Adrenal gland (tissue), 12 donors: ENCODE results near the gene EFNA5. TPM values are rescaled to one million over a fixed set of nuclear protein-coding genes. Genes with fewer than 3 reads are reported as not detected.

Experiments used
- DNase-seq, 7 donors: peaks; one replicate each; pipeline ENCODE4 v3.0.0-alpha.2; 2019 to 2020
- H3K27ac ChIP-seq, 5 donors: fragments of 200-600 bp; sonication (generic) in 4 of 5; 1 replicate in 3 of 5; 2 replicates in 2 of 5; pipeline versions ENCODE4 v1.5.1 to v1.8.0; 2016 to 2020; ENCODE audit warnings: mild to moderate bottlenecking in 1 of 5
- H3K27me3 ChIP-seq: fragments of 200-600 bp; 2 replicates; pipeline ENCODE4 v1.8.0; 2021
- H3K36me3 ChIP-seq, 2 donors: fragments of 200-600 bp; replicated peaks in 1 of 2; 1 replicate in 1 of 2; 2 replicates in 1 of 2; pipeline versions ENCODE4 v1.5.1 to v1.8.0; 2018 to 2022
- H3K4me1 ChIP-seq, 2 donors: fragments of 200-600 bp; replicated peaks in 1 of 2; 1 replicate in 1 of 2; 2 replicates in 1 of 2; pipeline versions ENCODE4 v1.5.1 to v1.8.0; 2018 to 2021
- H3K4me3 ChIP-seq, 4 donors: fragments of 200-600 bp; sonication (generic) in 3 of 4; one replicate each; pipeline ENCODE4 v1.5.1; 2016 to 2018
- H3K9me3 ChIP-seq, 3 donors: fragments of 200-600 bp; sonication (generic) in 1 of 3; replicated peaks in 1 of 3; 1 replicate in 2 of 3; 2 replicates in 1 of 3; pipeline versions ENCODE4 v1.5.1 to v1.8.0; 2016 to 2021
- CTCF ChIP-seq, 6 experiments: fragments of 450-650 bp in 4 of 6; fragments of 200-600 bp in 2 of 6; sonication (generic) in 1 of 6; IDR thresholded peaks; 1 replicate in 5 of 6; 2 replicates in 1 of 6; pipeline versions ENCODE4 v1.5.1 to v1.8.0; 2016 to 2021; ENCODE audit warnings: antibody characterized with exemption in 6 of 6, mild to moderate bottlenecking in 2 of 6, moderate library complexity in 1 of 6
- POLR2A ChIP-seq, 2 donors: fragments of 450-650 bp; IDR thresholded peaks; one replicate each; pipeline ENCODE4 v1.6.1; 2017; ENCODE audit warnings: antibody characterized with exemption in 2 of 2, mild to moderate bottlenecking in 2 of 2, moderate library complexity in 1 of 2
- WGBS, 4 donors: extraction: QIAGEN DNeasy Blood & Tissue Kit in 2 of 4; methylation state at CpG; one replicate each; pipeline versions ENCODE4 v1.1.5 to v1.1.7; 2013 to 2017; 5-methylcytosine and 5-hydroxymethylcytosine counted together
- intact Hi-C, 2 donors: fragments of 100-400 bp; cut with DNase I; formaldehyde crosslinking; loops; one replicate each; pipeline versions ENCODE4 v1.14.1 to v1.15.0; 2022 to 2023
- polyA plus RNA-seq, 3 donors: library from polyadenylated mRNA; stranded (reverse); fragments of 200-250 nt in 2 of 3; fragments of 350-450 nt in 1 of 3; fragmentation: Illumina TruSeq in 1 of 3; extraction: RNeasy Lipid Tissue Mini Kit (QIAGEN cat#74804) in 1 of 3; gene quantifications; one replicate each; pipeline ENCODE4 v1.2.3, GENCODE V29; 2013 to 2014
- total RNA-seq, 9 donors: library from RNA; depleted of rRNA in 4 of 9; stranded (reverse); fragments of >200 nt in 4 of 9; fragments of 120-200 nt in 1 of 9; fragmentation: NEBNext Ultra II Directional in 1 of 9; extraction: Animal tissue kit (Norgen Biotek cat#: 25700) in 1 of 9; gene quantifications; one replicate each; pipeline versions ENCODE4 v1.1.0 to v1.2.4, GENCODE V29; 2013 to 2023
- donor health status: healthy with polysubstance abuse.
- donor health status: Bipolar disorder and iron deficiency.
- donor health status: DM: yes; HTN: yes; CAD: no.
- donor health status: DM: no; HTN: no; CAD: no.
- donor health status: DM: no; HTN: no; CAD: no.
- donor health status: DM: yes; HTN: yes; CAD: no.

The EFNA5 gene
- total and polyA plus RNA-seq, 12 donors = 0.06 to 11.8 (median 1.6) TPM

- intact Hi-C loops = no loop called here
- WGBS, 4 donors = 84 to 95% (median 94%) methylated on average over 4 of the region's 4 CpGs
- no peak overlapping the region for H3K27ac ChIP-seq
- no peaks in the 10 kb centered on the region for H3K9me3 ChIP-seq
- no peak for DNase-seq
- no peak overlapping the region for H3K4me3 ChIP-seq
- TF ChIP-seq POLR2A (IDR thresholded peaks at IDR 0.05) (no peak), CTCF (IDR thresholded peaks at IDR 0.05) (no peak)
- peaks cover 0 to 18% of the 10 kb centered on the region in 2 donors for H3K4me1 ChIP-seq
- no peaks in the 10 kb centered on the region for H3K36me3 ChIP-seq
- no peaks in the 10 kb centered on the region for H3K27me3 ChIP-seq
Measured at GRCh38 chr5:107384256-107384655, 286.5 kb downstream of the EFNA5 start.

- no peak for DNase-seq
- H3K27ac ChIP-seq = no peak overlapping the region
- H3K36me3 ChIP-seq = no peaks in the 10 kb centered on the region
- WGBS, 4 donors = 69 to 100% (median 87%) methylated on average over 1 of the region's 1 CpG
- intact Hi-C loops = no loop called here
- H3K27me3 ChIP-seq = no peaks in the 10 kb centered on the region
- TF ChIP-seq CTCF (IDR thresholded peaks at IDR 0.05) (no peak), POLR2A (IDR thresholded peaks at IDR 0.05) (no peak)
- no peak overlapping the region for H3K4me3 ChIP-seq
- peaks cover 0 to 10% of the 10 kb centered on the region in 2 donors for H3K4me1 ChIP-seq
- no peaks in the 10 kb centered on the region for H3K9me3 ChIP-seq
Measured at GRCh38 chr5:107383414-107383813, 287.3 kb downstream of the EFNA5 start.

GRCh38 chr5:107381189-107381856 is 289.4 kb downstream of the EFNA5 start:
- no peaks in the 10 kb centered on the region for H3K36me3 ChIP-seq
- H3K27me3 ChIP-seq = no peaks in the 10 kb centered on the region
- TF ChIP-seq CTCF (IDR thresholded peaks at IDR 0.05) (no peak), POLR2A (IDR thresholded peaks at IDR 0.05) (no peak)
- DNase-seq = no peak
- intact Hi-C loops = no loop called here
- H3K4me1 ChIP-seq = no peaks in the 10 kb centered on the region
- WGBS, 4 donors = 89 to 97% (median 93%) methylated on average over 13 of the region's 13 CpGs
- H3K9me3 ChIP-seq = no peaks in the 10 kb centered on the region
- no peak overlapping the region for H3K27ac ChIP-seq
- H3K4me3 ChIP-seq = no peak overlapping the region

- DNase-seq = no peak
- no peak overlapping the region for H3K27ac ChIP-seq
- no peak overlapping the region for H3K4me3 ChIP-seq
- TF ChIP-seq CTCF (IDR thresholded peaks at IDR 0.05) = no peak
- no peak for TF ChIP-seq POLR2A (IDR thresholded peaks at IDR 0.05)
- WGBS, 4 donors = 89 to 95% (median 94%) methylated on average over 10 of the region's 10 CpGs
- H3K36me3 ChIP-seq = no peaks in the 10 kb centered on the region
- H3K9me3 ChIP-seq = no peaks in the 10 kb centered on the region
- H3K27me3 ChIP-seq = no peaks in the 10 kb centered on the region
- H3K4me1 ChIP-seq = no peaks in the 10 kb centered on the region
- intact Hi-C loops = no loop called here
Measured at GRCh38 chr5:107380654-107381053, 290.1 kb downstream of the EFNA5 start.
